ENCODE results near the gene CHRM1.

The CHRM1 gene

DNA sequence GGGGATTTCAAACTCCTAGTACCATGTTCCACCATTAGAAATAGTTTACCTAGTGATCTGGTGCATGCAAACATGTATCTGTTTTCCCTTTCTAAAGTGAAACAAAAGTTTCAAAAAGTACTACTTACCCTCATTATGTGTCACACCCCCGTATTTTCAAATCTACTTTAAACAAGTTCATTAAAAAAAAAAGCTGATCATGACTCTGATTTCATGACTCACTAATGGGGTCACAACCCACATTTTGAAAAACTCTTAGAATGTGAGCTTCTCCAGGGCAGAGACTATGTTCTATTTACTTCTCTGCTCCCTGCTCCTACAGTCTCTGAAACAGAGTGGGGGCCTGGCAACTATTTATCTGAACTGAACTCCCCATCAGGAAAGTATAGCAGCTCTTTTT, 18.2 kb downstream of the CHRM1 start:
- Mint-ChIP-seq H3K4me3 (no peak overlapping the region), H3K9me3 (no peaks in the 10 kb centered on the region), H3K4me1 (peaks cover 10% of the 10 kb centered on the region), H3K27me3 (peaks cover 68% of the 10 kb centered on the region), H3K36me3 (no peaks in the 10 kb centered on the region), H3K27ac (no peak overlapping the region)
- DNase-seq = no peak
- CTCF ChIA-PET = interaction anchor here (1.1 to 8.2 kb wide), 3 partner anchors 21 to 310 kb away, joined by 3 to 231 read pairs (median 4); no protein-coding TSS in a partner anchor

DNA sequence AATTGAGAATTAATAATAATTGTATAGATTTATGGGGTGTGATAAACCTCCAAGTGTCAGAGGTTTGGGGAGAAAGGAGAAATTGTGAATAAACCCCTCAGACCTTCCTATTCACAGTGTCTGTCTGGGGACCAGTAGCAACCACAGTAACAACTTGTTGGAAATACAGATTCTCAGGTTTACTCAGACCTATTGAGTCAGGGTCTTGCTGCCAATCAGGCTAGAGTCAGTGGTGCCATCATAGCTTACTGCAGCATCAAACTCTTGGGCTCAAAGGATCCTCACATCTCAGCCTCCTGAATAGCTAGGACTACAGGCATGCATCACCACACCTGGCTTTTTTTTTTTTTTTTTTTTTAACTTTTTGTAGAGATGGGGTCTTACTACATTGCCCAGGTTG, 23.1 kb downstream of the CHRM1 start:
- H3K27ac Mint-ChIP-seq = no peak overlapping the region
- peaks cover 59% of the 10 kb centered on the region for H3K27me3 Mint-ChIP-seq
- H3K4me1 Mint-ChIP-seq = no peaks in the 10 kb centered on the region
- CTCF ChIA-PET = no interaction called here
- H3K9me3 Mint-ChIP-seq = no peaks in the 10 kb centered on the region
- no peak overlapping the region for H3K4me3 Mint-ChIP-seq
- no peak for DNase-seq
- H3K36me3 Mint-ChIP-seq = no peaks in the 10 kb centered on the region

GRCh38 chr11:62897311-62897710, 23.9 kb downstream of the CHRM1 start:
- H3K27ac Mint-ChIP-seq = no peak overlapping the region
- H3K4me3 Mint-ChIP-seq = no peak overlapping the region
- no peaks in the 10 kb centered on the region for H3K4me1 Mint-ChIP-seq
- no peaks in the 10 kb centered on the region for H3K9me3 Mint-ChIP-seq
- CTCF ChIA-PET = interaction anchor here (0.9 to 1.0 kb wide), 2 partner anchors 9 to 126 kb away, joined by 3 to 7 read pairs; no protein-coding TSS in a partner anchor
- DNase-seq = no peak
- H3K36me3 Mint-ChIP-seq = no peaks in the 10 kb centered on the region
- H3K27me3 Mint-ChIP-seq = peaks cover 58% of the 10 kb centered on the region

DNA sequence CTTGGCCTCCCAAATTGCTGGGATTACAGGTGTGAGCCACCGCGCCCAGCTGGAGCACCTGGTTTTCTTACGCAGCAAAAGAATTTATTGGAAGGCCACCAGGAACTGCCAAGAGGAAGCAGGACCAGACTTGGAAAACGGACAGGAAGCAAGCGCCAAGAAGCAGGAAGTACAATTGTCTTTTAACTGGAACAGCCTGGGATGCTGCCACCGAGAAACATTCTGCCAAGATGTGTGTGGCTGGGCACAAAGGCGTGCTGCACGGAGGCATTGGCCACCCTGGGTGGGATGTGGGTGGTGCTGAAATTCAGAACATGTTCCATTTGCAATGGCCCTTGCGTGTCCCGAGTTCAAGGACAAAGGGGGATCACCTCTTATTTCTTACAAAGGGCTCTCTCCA, 25.1 kb downstream of the CHRM1 start:
- no peaks in the 10 kb centered on the region for H3K36me3 Mint-ChIP-seq
- H3K9me3 Mint-ChIP-seq = no peaks in the 10 kb centered on the region
- H3K27me3 Mint-ChIP-seq = peaks cover 47% of the 10 kb centered on the region
- no peak overlapping the region for H3K27ac Mint-ChIP-seq
- CTCF ChIA-PET = interaction anchor here (0.8 kb wide), 1 partner anchor 13 kb away, joined by 3 read pairs; no protein-coding TSS in a partner anchor
- H3K4me3 Mint-ChIP-seq = no peak overlapping the region
- DNase-seq = no peak
- no peaks in the 10 kb centered on the region for H3K4me1 Mint-ChIP-seq

DNA sequence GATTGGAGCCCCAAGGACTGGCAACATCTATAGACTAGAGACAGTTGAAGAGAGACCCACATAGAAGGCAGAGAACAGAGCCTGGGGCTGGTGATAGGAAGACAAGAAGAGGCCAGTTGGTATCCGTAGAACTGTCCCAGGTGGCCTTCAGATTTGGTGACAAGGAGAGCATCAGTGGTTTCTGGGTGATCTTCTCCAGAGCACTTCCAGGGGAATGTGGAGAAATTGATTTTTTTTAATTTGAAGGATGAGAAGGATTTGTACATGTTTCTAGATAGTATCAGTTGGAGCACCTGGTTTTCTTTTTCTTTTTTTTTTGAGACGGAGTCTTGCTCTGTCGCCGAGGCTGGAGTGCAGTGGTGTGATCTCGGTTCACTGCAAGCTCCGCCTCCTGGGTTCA, 25.7 kb downstream of the CHRM1 start:
- H3K4me3 Mint-ChIP-seq = no peak overlapping the region
- peaks cover 45% of the 10 kb centered on the region for H3K27me3 Mint-ChIP-seq
- H3K36me3 Mint-ChIP-seq = no peaks in the 10 kb centered on the region
- no peaks in the 10 kb centered on the region for H3K4me1 Mint-ChIP-seq
- no peaks in the 10 kb centered on the region for H3K9me3 Mint-ChIP-seq
- CTCF ChIA-PET = interaction anchor here (1.1 kb wide), 1 partner anchor 10 kb away, joined by 6 read pairs; no protein-coding TSS in a partner anchor
- DNase-seq = no peak
- H3K27ac Mint-ChIP-seq = no peak overlapping the region

DNA sequence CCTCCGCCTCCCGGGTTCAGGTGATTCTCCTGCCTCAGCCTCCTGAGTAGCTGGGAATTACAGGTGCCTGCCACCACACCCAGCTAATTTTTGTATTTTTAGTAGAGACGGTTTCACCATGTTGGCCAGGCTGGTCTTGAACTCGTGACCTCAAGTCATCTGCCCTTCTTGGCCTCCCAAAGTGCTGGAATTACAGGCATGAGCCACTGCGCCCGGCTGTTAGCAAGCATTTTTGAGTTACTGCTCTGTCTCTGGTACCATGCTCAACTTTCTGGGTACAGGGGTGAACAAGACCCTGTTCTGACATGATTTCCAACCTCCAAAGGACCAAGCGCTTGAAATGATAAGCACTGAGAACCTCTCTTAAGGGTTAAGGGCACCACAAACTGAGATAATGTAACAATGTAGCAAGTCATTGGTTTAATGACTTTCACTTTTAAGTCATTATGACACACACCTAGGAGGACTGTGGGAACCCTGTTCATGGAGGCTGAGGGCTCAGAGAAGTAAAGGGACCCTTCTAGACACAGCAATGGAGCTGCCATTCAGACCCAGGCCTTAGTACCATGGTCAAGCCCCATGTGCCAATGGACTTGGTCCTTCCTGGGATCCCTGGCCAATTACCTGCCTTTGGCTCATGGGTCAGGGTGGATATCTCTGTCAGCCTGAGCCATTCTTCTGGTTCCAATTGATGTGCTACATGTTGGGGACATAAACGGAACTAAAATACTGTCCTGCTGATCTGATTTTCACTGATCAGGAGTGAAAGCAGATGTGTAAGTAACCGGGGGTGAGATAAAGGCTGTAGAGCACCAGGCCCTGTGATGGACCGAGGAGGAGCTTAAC, 28.9 kb downstream of the CHRM1 start:
- Mint-ChIP-seq H3K4me1 (peaks cover 3% of the 10 kb centered on the region), H3K9me3 (no peaks in the 10 kb centered on the region), H3K36me3 (peaks cover 23% of the 10 kb centered on the region), H3K27me3 (peaks cover 29% of the 10 kb centered on the region), H3K27ac (no peak overlapping the region), H3K4me3 (no peak overlapping the region)
- DNase-seq = no peak
- CTCF ChIA-PET = no interaction called here

GRCh38 chr11:62889484-62890437, 31.4 kb downstream of the CHRM1 start:
- no peaks in the 10 kb centered on the region for H3K9me3 Mint-ChIP-seq
- CTCF ChIA-PET = interaction anchor here (0.5 kb wide), 1 partner anchor 67 kb away, joined by 4 read pairs; no protein-coding TSS in a partner anchor
- no peak overlapping the region for H3K27ac Mint-ChIP-seq
- H3K36me3 Mint-ChIP-seq = peaks cover 47% of the 10 kb centered on the region
- no peak for DNase-seq
- H3K27me3 Mint-ChIP-seq = peaks cover 13% of the 10 kb centered on the region
- H3K4me3 Mint-ChIP-seq = no peak overlapping the region
- peaks cover 19% of the 10 kb centered on the region for H3K4me1 Mint-ChIP-seq

DNA sequence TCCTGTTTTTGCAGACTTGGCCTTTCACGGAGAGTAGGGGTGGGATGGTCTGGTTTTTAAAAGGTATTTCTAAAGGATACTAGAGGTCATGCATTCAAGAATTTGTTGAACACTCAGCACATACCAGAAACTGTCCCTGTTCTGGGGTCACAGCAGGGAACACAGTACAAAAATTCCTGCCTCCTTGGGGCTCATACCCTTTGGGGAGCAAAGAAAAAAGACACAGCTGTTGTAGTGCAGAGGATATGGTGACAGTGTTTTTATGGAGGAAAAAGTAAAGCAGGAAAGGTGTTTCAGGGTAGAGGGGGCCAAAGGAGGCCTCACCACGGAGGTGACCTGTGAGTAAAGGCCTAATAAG, 32.1 kb downstream of the CHRM1 start:
- CTCF ChIA-PET = no interaction called here
- Mint-ChIP-seq H3K36me3 (peaks cover 52% of the 10 kb centered on the region), H3K9me3 (no peaks in the 10 kb centered on the region), H3K4me3 (no peak overlapping the region), H3K4me1 (peaks cover 24% of the 10 kb centered on the region), H3K27ac (no peak overlapping the region), H3K27me3 (peaks cover 7% of the 10 kb centered on the region)
- DNase-seq = no peak

GRCh38 chr11:62888406-62888805, 32.8 kb downstream of the CHRM1 start:
- no peak overlapping the region for H3K4me3 Mint-ChIP-seq
- peaks cover 7% of the 10 kb centered on the region for H3K27me3 Mint-ChIP-seq
- H3K9me3 Mint-ChIP-seq = no peaks in the 10 kb centered on the region
- peaks cover 31% of the 10 kb centered on the region for H3K4me1 Mint-ChIP-seq
- peaks cover 59% of the 10 kb centered on the region for H3K36me3 Mint-ChIP-seq
- H3K27ac Mint-ChIP-seq = peak overlapping the region; percentile 70
- no peak for DNase-seq
- CTCF ChIA-PET = no interaction called here

DNA sequence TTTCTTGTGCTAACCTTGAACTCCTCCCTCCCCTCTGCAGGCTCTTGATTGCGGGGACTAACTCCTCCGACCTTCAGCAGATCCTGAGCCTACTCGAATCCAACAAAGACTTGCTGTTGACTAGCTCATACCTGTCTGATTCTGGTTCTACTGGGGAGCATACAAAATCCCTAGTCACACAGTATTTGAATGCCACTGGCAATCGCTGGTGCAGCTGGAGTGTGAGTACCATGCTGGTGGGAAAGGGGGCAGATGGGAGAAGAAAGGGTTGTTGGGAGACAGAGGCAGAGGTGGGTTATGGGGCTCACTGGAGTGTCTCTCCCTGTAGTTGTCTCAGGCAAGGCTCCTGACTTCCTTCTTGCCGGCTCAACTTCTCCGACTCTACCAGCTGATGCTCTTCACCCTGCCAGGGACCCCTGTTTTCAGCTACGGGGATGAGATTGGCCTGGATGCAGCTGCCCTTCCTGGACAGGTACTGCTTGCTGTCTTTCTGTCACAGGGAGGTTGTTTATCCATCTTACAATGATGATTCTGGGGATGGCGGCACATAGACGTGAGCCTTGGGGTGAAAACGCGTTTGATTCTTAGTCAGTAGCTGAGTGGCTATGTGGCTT, 35.9 kb downstream of the CHRM1 start:
- no peak for DNase-seq
- CTCF ChIA-PET = interaction anchor here (1.0 to 2.0 kb wide), 2 partner anchors 9 to 20 kb away, joined by 3 to 6 read pairs; no protein-coding TSS in a partner anchor
- Mint-ChIP-seq H3K4me1 (peaks cover 46% of the 10 kb centered on the region), H3K4me3 (peak overlapping the region; percentile 43), H3K36me3 (peaks cover 87% of the 10 kb centered on the region), H3K9me3 (no peaks in the 10 kb centered on the region), H3K27me3 (peaks cover 4% of the 10 kb centered on the region), H3K27ac (no peak overlapping the region)

- Mint-ChIP-seq H3K36me3 (peaks cover 74% of the 10 kb centered on the region), H3K27me3 (peaks cover 4% of the 10 kb centered on the region), H3K4me3 (peak overlapping the region; percentile 97), H3K9me3 (no peaks in the 10 kb centered on the region), H3K27ac (peak overlapping the region; percentile 100), H3K4me1 (peaks cover 57% of the 10 kb centered on the region)
- no peak for DNase-seq
- CTCF ChIA-PET = no interaction called here
Observed at GRCh38 chr11:62883673-62884072, 37.5 kb downstream of the CHRM1 start.

DNA sequence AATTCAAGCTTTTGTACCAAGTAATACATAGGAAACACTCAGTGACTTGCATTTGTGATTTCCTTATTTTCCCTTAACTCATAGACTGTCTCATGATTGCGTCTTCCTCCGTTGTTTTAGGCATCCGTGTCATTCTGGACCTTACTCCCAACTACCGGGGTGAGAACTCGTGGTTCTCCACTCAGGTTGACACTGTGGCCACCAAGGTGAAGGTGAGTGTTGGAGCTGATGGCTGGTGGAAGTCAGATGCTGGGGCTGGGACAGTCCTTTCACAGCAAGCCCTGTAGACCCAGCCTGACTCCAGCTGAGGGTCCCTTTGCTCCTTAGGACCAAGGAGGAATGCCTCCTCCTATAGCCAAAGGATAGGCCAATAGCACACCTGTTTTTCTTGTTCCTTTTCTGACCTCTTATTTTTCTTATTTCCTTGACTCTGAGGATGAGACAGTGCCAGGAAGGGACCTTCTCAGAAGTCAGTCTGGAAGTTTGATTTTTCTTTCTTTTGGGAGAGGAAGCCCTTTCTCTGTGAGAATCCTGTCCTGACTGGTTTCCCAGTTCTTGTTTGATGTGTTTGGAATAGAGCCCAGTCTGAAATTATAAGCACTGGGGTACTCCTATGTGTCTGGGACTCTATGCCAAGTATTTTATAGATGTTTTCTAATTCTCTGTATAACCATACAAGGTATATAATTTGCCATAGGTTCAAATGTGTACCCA, 38.2 kb downstream of the CHRM1 start:
- CTCF ChIA-PET = interaction anchor here (2.4 to 3.9 kb wide), 2 partner anchors 23 to 95 kb away, joined by 12 to 32 read pairs; partner anchors contain the start of gene TMEM179B
- DNase-seq = no peak
- H3K36me3 Mint-ChIP-seq = peaks cover 68% of the 10 kb centered on the region

GRCh38 chr11:62882431-62882749, 38.8 kb downstream of the CHRM1 start:
- Mint-ChIP-seq H3K4me3 (peak overlapping the region; percentile 97), H3K9me3 (no peaks in the 10 kb centered on the region), H3K27me3 (peaks cover 4% of the 10 kb centered on the region), H3K36me3 (peaks cover 68% of the 10 kb centered on the region), H3K4me1 (peaks cover 56% of the 10 kb centered on the region), H3K27ac (peak overlapping the region; percentile 100)
- no peak for DNase-seq
- CTCF ChIA-PET = interaction anchor here (1.7 to 3.9 kb wide), 3 partner anchors 24 to 217 kb away, joined by 4 to 32 read pairs (median 12); partner anchors contain the start of genes C11orf98, CSKMT and TMEM179B

More for the DNA sequence above, 38.2 kb downstream of the CHRM1 start:
- Mint-ChIP-seq H3K27ac (peak overlapping the region; percentile 100), H3K9me3 (no peaks in the 10 kb centered on the region), H3K4me3 (peak overlapping the region; percentile 97), H3K27me3 (peaks cover 4% of the 10 kb centered on the region), H3K4me1 (peaks cover 54% of the 10 kb centered on the region)

Measured in activated naive CD4-positive, alpha-beta T cell treated with anti-CD3 and anti-CD28 coated beads, Interleukin-2, amount 10 ng/mL, durations not matched to agents 7 days and 5 days (primary cell).